Suprapubic skin (tissue), 4 donors: ENCODE measurements around the gene CAD.

ENCODE experiments used
- POLR2A ChIP-seq, 2 donors: fragments of 450-650 bp; IDR thresholded peaks; one replicate each; pipeline ENCODE4 v1.6.1; 2017; ENCODE audit warnings: antibody characterized with exemption in 2 of 2, mild to moderate bottlenecking in 2 of 2, moderate library complexity in 2 of 2
- POLR2AphosphoS5 ChIP-seq, 3 donors: sonication (generic); formaldehyde crosslinking; IDR thresholded peaks; one replicate each; pipeline ENCODE4 v1.6.1; 2017; ENCODE audit warnings: antibody characterized with exemption in 3 of 3
- TF ChIP-seq, protein P1 (sequence below), 2 donors: fragments of 200-600 bp in 1 of 2; fragments of 450-650 bp in 1 of 2; sonication (generic) in 1 of 2; IDR thresholded peaks; one replicate each; pipeline ENCODE4 v1.5.1; 2016 to 2019; ENCODE audit warnings: antibody characterized with exemption in 2 of 2, mild to moderate bottlenecking in 1 of 2, moderate library complexity in 1 of 2

DNA sequence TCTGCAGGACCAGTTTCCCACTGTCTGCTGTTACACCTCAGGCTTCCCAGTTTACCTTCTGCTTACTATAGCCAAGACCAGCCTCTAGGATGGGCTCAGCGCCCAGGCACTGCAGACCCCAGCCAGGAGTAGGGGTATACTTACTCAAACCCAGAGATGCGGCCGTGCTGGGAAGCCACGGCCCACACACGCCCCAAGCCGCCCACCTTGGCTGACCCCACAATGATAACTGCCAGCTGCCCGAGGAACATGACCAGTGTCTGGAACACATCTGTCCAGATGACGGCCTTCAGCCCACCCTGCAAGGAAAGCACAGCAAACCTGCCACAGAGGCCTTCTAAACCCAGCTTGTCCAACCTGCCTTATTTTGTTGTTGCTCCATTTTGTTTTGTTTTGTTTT, 12.0 kb upstream of the CAD start:
- TF ChIP-seq POLR2AphosphoS5 (IDR thresholded peaks at IDR 0.05) (no peak), POLR2A (IDR thresholded peaks at IDR 0.05) (no peak)
- TF ChIP-seq, protein P1, sequence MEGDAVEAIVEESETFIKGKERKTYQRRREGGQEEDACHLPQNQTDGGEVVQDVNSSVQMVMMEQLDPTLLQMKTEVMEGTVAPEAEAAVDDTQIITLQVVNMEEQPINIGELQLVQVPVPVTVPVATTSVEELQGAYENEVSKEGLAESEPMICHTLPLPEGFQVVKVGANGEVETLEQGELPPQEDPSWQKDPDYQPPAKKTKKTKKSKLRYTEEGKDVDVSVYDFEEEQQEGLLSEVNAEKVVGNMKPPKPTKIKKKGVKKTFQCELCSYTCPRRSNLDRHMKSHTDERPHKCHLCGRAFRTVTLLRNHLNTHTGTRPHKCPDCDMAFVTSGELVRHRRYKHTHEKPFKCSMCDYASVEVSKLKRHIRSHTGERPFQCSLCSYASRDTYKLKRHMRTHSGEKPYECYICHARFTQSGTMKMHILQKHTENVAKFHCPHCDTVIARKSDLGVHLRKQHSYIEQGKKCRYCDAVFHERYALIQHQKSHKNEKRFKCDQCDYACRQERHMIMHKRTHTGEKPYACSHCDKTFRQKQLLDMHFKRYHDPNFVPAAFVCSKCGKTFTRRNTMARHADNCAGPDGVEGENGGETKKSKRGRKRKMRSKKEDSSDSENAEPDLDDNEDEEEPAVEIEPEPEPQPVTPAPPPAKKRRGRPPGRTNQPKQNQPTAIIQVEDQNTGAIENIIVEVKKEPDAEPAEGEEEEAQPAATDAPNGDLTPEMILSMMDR (IDR thresholded peaks at IDR 0.05): no peak
